HG03571 (cell line): Measurements from ENCODE around the gene POU6F2.

Experiments
- ATAC-seq: cut with Tn5 transposase; IDR thresholded peaks from one replicate; pipeline ENCODE4 v1.9.1; 2021; ENCODE audit not compliant: unreplicated experiment

The POU6F2 gene

GRCh38 chr7:39248041-39248691, 270.5 kb downstream of the POU6F2 start:
- ATAC-seq, result no peak

- ATAC-seq, result no peak
These were observed 271.0 kb downstream of the POU6F2 start for GRCh38 chr7:39248692-39249090.

- no peak for ATAC-seq
These were observed 272.0 kb downstream of the POU6F2 start for GRCh38 chr7:39249635-39250152.

GRCh38 chr7:39252916-39253315, 275.2 kb downstream of the POU6F2 start:
- ATAC-seq, result no peak

GRCh38 chr7:39259391-39260003, 281.8 kb downstream of the POU6F2 start:
- ATAC-seq, result no peak

- no peak for ATAC-seq
These were observed 282.7 kb downstream of the POU6F2 start for GRCh38 chr7:39260279-39260844.

GRCh38 chr7:39261771-39262170, 284.1 kb downstream of the POU6F2 start:
- ATAC-seq, result no peak

GRCh38 chr7:39265641-39266591, 288.2 kb downstream of the POU6F2 start:
- no peak for ATAC-seq

- ATAC-seq, result no peak
These were observed 291.3 kb downstream of the POU6F2 start for GRCh38 chr7:39269034-39269433.

- no peak for ATAC-seq
These were observed 292.3 kb downstream of the POU6F2 start for GRCh38 chr7:39270018-39270417.

GRCh38 chr7:39271402-39271801, 293.7 kb downstream of the POU6F2 start:
- no peak for ATAC-seq

GRCh38 chr7:39272111-39272510, 294.4 kb downstream of the POU6F2 start:
- ATAC-seq, result no peak

GRCh38 chr7:39272691-39273090, 295.0 kb downstream of the POU6F2 start:
- ATAC-seq, result no peak

GRCh38 chr7:39280337-39280736, 302.6 kb downstream of the POU6F2 start:
- ATAC-seq, result no peak

GRCh38 chr7:39285256-39285655, 307.5 kb downstream of the POU6F2 start:
- ATAC-seq, result no peak

GRCh38 chr7:39288303-39288702, 310.6 kb downstream of the POU6F2 start:
- ATAC-seq, result no peak

GRCh38 chr7:39291628-39292410, 314.1 kb downstream of the POU6F2 start:
- no peak for ATAC-seq

GRCh38 chr7:39293056-39293823, 315.5 kb downstream of the POU6F2 start:
- ATAC-seq, result no peak

- no peak for ATAC-seq
These were observed 316.3 kb downstream of the POU6F2 start for GRCh38 chr7:39294022-39294421.

- no peak for ATAC-seq
These were observed 318.1 kb downstream of the POU6F2 start for GRCh38 chr7:39295796-39296195.
